ENCODE data around the gene TRAPPC5.

TRAPPC5 gene

DNA sequence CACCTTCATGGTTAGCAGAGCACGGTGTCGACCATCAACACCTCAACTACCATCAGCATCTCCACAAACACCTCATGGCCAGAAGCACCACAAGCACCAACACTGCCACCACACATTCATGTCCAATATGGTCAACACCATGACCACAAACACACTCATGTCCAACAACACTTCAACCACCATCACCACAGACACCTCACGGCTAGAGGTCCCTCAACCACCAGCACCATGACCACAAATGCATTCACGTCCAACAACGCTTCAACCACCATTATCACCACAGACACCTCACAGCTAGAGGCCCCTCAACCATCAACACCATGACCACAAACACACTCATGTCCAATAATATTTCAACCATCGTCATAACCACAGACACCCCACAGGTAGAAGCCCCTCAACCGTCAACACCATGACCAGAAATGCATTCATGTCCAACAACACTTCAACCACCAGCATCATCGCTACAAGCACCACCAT lies 10.2 kb downstream of the TRAPPC5 start:
- Histone ChIP-seq H3K27me3 (ENCODE audit: control insufficient read depth in 1 of 2, insufficient read depth in 1 of 2, low read length in 2 of 2) (peaks cover 0 to 22% of the 10 kb centered on the region in 2 experiments), H3K23ac (ENCODE audit: low read length in 2 of 2) (no peak overlapping the region), H2BK12ac (ENCODE audit: low read length in 2 of 2) (no peak overlapping the region), H3K9me3 (ENCODE audit: control insufficient read depth, low read length) (no peaks in the 10 kb centered on the region), H2BK120ac (ENCODE audit: low read depth, low read length) (no peak overlapping the region), H2AK5ac (ENCODE audit: low read length, severe bottlenecking) (no peak overlapping the region), H3K27ac (ENCODE audit: low read length, poor library complexity, severe bottlenecking) (no peak overlapping the region), H3K4ac (ENCODE audit: low read depth in 1 of 2, low read length in 2 of 2) (no peak overlapping the region), H3K4me3 (ENCODE audit: insufficient read depth in 1 of 2, low read depth in 1 of 2, low read length in 2 of 2) (no peak overlapping the region), H3K36me3 (ENCODE audit: control insufficient read depth in 1 of 2, insufficient read depth in 2 of 2, low read depth in 1 of 2, low read length in 2 of 2) (no peaks in the 10 kb centered on the region), H3K4me2 (ENCODE audit: low read length, poor library complexity, severe bottlenecking) (no peak overlapping the region), H4K8ac (ENCODE audit: low read length) (peak overlapping the region; percentile 24), H3K4me1 (ENCODE audit: control insufficient read depth, insufficient read depth, low read depth, low read length) (no peaks in the 10 kb centered on the region), H2BK5ac (ENCODE audit: low read depth, low read length, poor library complexity, severe bottlenecking) (no peak overlapping the region), H2AFZ (ENCODE audit: low read depth, low read length) (no peak overlapping the region), H3K14ac (ENCODE audit: low read length in 2 of 2) (no peak overlapping the region), H3K9ac (ENCODE audit: low read length) (no peak overlapping the region), H4K91ac (ENCODE audit: low read length) (peak overlapping the region; percentile 39), H2BK15ac (ENCODE audit: low read depth, poor library complexity, severe bottlenecking) (peak overlapping the region; percentile 7), H3K79me1 (replicated peaks; ENCODE audit: low read length, poor library complexity, severe bottlenecking) (no peaks in the 10 kb centered on the region), H3K18ac (ENCODE audit: low read depth in 1 of 2, low read length in 2 of 2) (no peak overlapping the region)
- 89% methylated on average over 8 of the region's 8 CpGs for WGBS
- DNase-seq = no peak

DNA sequence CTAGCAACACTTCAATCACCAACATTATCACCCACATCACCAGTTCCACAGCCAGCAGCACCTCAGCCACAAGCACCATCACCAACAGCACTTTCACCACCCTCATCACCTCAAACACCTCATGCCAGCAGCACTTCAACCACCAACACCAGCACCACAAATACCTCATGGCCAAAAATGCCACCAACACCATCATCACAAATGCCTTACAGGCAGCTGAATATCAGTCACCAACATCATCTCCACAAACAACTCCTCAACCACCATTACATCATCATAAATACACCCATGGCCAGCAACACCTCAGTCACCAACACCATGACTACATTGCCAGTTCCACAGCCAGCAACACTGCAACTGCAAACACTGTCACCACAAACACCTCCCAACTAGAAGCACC lies 10.9 kb downstream of the TRAPPC5 start:
- no peak overlapping the region for H3K14ac ChIP-seq (ENCODE audit: low read length in 2 of 2)
- no peak overlapping the region for H2BK15ac ChIP-seq (ENCODE audit: low read depth, poor library complexity, severe bottlenecking)
- H2AFZ ChIP-seq (ENCODE audit: low read depth, low read length) = no peak overlapping the region
- no peak overlapping the region for H3K4me2 ChIP-seq (ENCODE audit: low read length, poor library complexity, severe bottlenecking)
- H2BK5ac ChIP-seq (ENCODE audit: low read depth, low read length, poor library complexity, severe bottlenecking) = no peak overlapping the region
- no peak overlapping the region for H3K9ac ChIP-seq (ENCODE audit: low read length)
- no peak overlapping the region for H3K27ac ChIP-seq (ENCODE audit: low read length, poor library complexity, severe bottlenecking)
- no peak overlapping the region for H2BK120ac ChIP-seq (ENCODE audit: low read depth, low read length)
- H2BK12ac ChIP-seq (ENCODE audit: low read length in 2 of 2) = no peak overlapping the region
- no peak overlapping the region for H2AK5ac ChIP-seq (ENCODE audit: low read length, severe bottlenecking)
- H3K18ac ChIP-seq (ENCODE audit: low read depth in 1 of 2, low read length in 2 of 2) = no peak overlapping the region
- H3K23ac ChIP-seq (ENCODE audit: low read length in 2 of 2) = no peak overlapping the region
- DNase-seq = no peak
- no peaks in the 10 kb centered on the region for H3K4me1 ChIP-seq (ENCODE audit: control insufficient read depth, insufficient read depth, low read depth, low read length)
- peak overlapping the region; percentile 21 for H4K91ac ChIP-seq (ENCODE audit: low read length)
- H3K36me3 ChIP-seq (ENCODE audit: control insufficient read depth in 1 of 2, insufficient read depth in 2 of 2, low read depth in 1 of 2, low read length in 2 of 2) = no peaks in the 10 kb centered on the region
- H3K4me3 ChIP-seq (ENCODE audit: insufficient read depth in 1 of 2, low read depth in 1 of 2, low read length in 2 of 2) = no peak overlapping the region
- H3K4ac ChIP-seq (ENCODE audit: low read depth in 1 of 2, low read length in 2 of 2) = no peak overlapping the region
- no peaks in the 10 kb centered on the region for H3K9me3 ChIP-seq (ENCODE audit: control insufficient read depth, low read length)
- no peaks in the 10 kb centered on the region for H3K79me1 ChIP-seq (replicated peaks; ENCODE audit: low read length, poor library complexity, severe bottlenecking)
- peaks cover 0 to 24% of the 10 kb centered on the region in 2 experiments for H3K27me3 ChIP-seq (ENCODE audit: control insufficient read depth in 1 of 2, insufficient read depth in 1 of 2, low read length in 2 of 2)
- peak overlapping the region; percentile 24 for H4K8ac ChIP-seq (ENCODE audit: low read length)

DNA sequence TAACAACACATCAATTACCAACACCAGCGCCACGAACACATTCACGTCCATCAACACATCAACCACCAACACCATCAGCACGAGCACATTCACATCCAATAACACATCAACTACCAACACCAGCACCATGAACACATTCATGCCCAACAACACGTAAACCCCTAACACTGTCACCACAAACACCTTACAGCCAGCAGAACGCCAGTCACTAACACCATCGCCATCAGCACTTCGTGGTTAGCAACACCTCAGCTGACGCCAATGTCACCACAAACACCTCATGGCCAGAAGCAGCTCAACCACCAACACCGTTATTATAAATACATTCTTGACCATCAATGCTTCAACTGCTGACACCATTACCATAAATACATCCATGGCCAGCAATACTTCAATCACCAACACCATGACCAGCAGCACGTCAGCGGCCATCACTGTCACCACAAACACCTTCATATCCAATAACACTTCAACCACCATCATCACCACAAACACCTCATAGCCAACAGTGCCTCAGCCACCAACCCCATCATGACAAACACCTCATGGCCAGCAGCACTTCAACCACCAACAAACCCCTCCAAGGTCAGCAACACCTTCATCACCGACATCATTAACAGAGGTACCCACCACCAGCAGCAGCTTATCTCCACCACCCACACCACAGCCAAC lies 11.9 kb downstream of the TRAPPC5 start:
- no peak overlapping the region for H3K9ac ChIP-seq (ENCODE audit: low read length)
- no peak overlapping the region for H2BK15ac ChIP-seq (ENCODE audit: low read depth, poor library complexity, severe bottlenecking)
- no peaks in the 10 kb centered on the region for H3K79me1 ChIP-seq (replicated peaks; ENCODE audit: low read length, poor library complexity, severe bottlenecking)
- H3K36me3 ChIP-seq (ENCODE audit: control insufficient read depth in 1 of 2, insufficient read depth in 2 of 2, low read depth in 1 of 2, low read length in 2 of 2) = no peaks in the 10 kb centered on the region
- peaks cover 1 to 31% of the 10 kb centered on the region in 2 experiments for H3K27me3 ChIP-seq (ENCODE audit: control insufficient read depth in 1 of 2, insufficient read depth in 1 of 2, low read length in 2 of 2)
- no peak overlapping the region for H2BK12ac ChIP-seq (ENCODE audit: low read length in 2 of 2)
- H3K27ac ChIP-seq (ENCODE audit: low read length, poor library complexity, severe bottlenecking) = no peak overlapping the region
- H2BK120ac ChIP-seq (ENCODE audit: low read depth, low read length) = no peak overlapping the region
- H3K4me2 ChIP-seq (ENCODE audit: low read length, poor library complexity, severe bottlenecking) = no peak overlapping the region
- no peak overlapping the region for H3K4me3 ChIP-seq (ENCODE audit: insufficient read depth in 1 of 2, low read depth in 1 of 2, low read length in 2 of 2)
- no peak overlapping the region for H3K14ac ChIP-seq (ENCODE audit: low read length in 2 of 2)
- DNase-seq = no peak
- no peak overlapping the region for H3K23ac ChIP-seq (ENCODE audit: low read length in 2 of 2)
- no peak overlapping the region for H2BK5ac ChIP-seq (ENCODE audit: low read depth, low read length, poor library complexity, severe bottlenecking)
- H2AFZ ChIP-seq (ENCODE audit: low read depth, low read length) = no peak overlapping the region
- no peak overlapping the region for H2AK5ac ChIP-seq (ENCODE audit: low read length, severe bottlenecking)
- H3K4ac ChIP-seq (ENCODE audit: low read depth in 1 of 2, low read length in 2 of 2) = no peak overlapping the region
- no peaks in the 10 kb centered on the region for H3K9me3 ChIP-seq (ENCODE audit: control insufficient read depth, low read length)
- no peak overlapping the region for H4K91ac ChIP-seq (ENCODE audit: low read length)
- WGBS = 83% methylated on average over 13 of the region's 13 CpGs
- H4K8ac ChIP-seq (ENCODE audit: low read length) = no peak overlapping the region
- no peak overlapping the region for H3K18ac ChIP-seq (ENCODE audit: low read depth in 1 of 2, low read length in 2 of 2)
- no peaks in the 10 kb centered on the region for H3K4me1 ChIP-seq (ENCODE audit: control insufficient read depth, insufficient read depth, low read depth, low read length)

DNA sequence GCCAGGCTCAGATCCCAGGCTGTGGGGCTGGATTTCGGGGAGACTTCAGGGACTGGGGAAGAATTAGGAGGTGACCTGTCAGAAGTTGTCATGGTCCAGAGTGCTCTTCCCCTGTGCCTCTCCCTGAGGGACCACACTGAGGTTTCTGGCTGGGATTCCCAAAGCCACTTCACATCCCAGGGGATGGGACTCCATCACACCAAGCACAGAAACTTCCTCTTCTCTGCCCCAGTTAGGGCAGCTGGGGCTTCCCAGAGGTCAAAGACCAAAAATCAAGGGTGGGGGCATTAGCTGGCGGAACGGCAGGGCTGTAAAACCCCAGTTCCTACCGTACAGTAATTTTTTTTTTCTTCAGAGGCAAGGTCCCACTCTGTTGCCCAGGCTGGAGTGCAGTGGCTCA lies 13.9 kb downstream of the TRAPPC5 start:
- Histone ChIP-seq H2BK12ac (ENCODE audit: low read length in 2 of 2) (no peak overlapping the region), H3K4me2 (ENCODE audit: low read length, poor library complexity, severe bottlenecking) (no peak overlapping the region), H2BK5ac (ENCODE audit: low read depth, low read length, poor library complexity, severe bottlenecking) (no peak overlapping the region), H4K8ac (ENCODE audit: low read length) (no peak overlapping the region), H3K36me3 (ENCODE audit: control insufficient read depth in 1 of 2, insufficient read depth in 2 of 2, low read depth in 1 of 2, low read length in 2 of 2) (no peaks in the 10 kb centered on the region), H3K4me3 (ENCODE audit: insufficient read depth in 1 of 2, low read depth in 1 of 2, low read length in 2 of 2) (no peak overlapping the region), H3K79me1 (replicated peaks; ENCODE audit: low read length, poor library complexity, severe bottlenecking) (no peaks in the 10 kb centered on the region), H2BK120ac (ENCODE audit: low read depth, low read length) (no peak overlapping the region), H3K9me3 (ENCODE audit: control insufficient read depth, low read length) (no peaks in the 10 kb centered on the region), H3K27ac (ENCODE audit: low read length, poor library complexity, severe bottlenecking) (no peak overlapping the region), H3K18ac (ENCODE audit: low read depth in 1 of 2, low read length in 2 of 2) (no peak overlapping the region), H3K27me3 (ENCODE audit: control insufficient read depth in 1 of 2, insufficient read depth in 1 of 2, low read length in 2 of 2) (peaks cover 18 to 40% of the 10 kb centered on the region in 2 experiments), H2AFZ (ENCODE audit: low read depth, low read length) (no peak overlapping the region), H3K4me1 (ENCODE audit: control insufficient read depth, insufficient read depth, low read depth, low read length) (no peaks in the 10 kb centered on the region), H2BK15ac (ENCODE audit: low read depth, poor library complexity, severe bottlenecking) (no peak overlapping the region), H3K23ac (ENCODE audit: low read length in 2 of 2) (no peak overlapping the region), H3K14ac (ENCODE audit: low read length in 2 of 2) (no peak overlapping the region), H2AK5ac (ENCODE audit: low read length, severe bottlenecking) (no peak overlapping the region), H3K9ac (ENCODE audit: low read length) (no peak overlapping the region), H4K91ac (ENCODE audit: low read length) (no peak overlapping the region), H3K4ac (ENCODE audit: low read depth in 1 of 2, low read length in 2 of 2) (no peak overlapping the region)
- DNase-seq = no peak
- 65% methylated on average over 4 of the region's 4 CpGs for WGBS

Data from mesenchymal stem cell (in vitro differentiated cells and primary cell).